IPS-11a (cell line): ENCODE measurements around the gene PRKG1.
"Not testable (repeated sequence)": the region's sequence is repeated elsewhere in the genome, so short reads cannot be mapped to it uniquely, and the experiment has no call there.

Experiments used
- H3K4me3 ChIP-seq: one replicate; pipeline ENCODE4 v1.5.1; 2013; ENCODE audit warnings: low read depth, low read length, control low read depth

Gene PRKG1

GRCh38 chr10:51718804-51719291 is 644.6 kb downstream of the PRKG1 start:
- H3K4me3 ChIP-seq, result no peak overlapping the region

GRCh38 chr10:51724038-51724437 is 649.8 kb downstream of the PRKG1 start:
- no peak overlapping the region for H3K4me3 ChIP-seq

DNA sequence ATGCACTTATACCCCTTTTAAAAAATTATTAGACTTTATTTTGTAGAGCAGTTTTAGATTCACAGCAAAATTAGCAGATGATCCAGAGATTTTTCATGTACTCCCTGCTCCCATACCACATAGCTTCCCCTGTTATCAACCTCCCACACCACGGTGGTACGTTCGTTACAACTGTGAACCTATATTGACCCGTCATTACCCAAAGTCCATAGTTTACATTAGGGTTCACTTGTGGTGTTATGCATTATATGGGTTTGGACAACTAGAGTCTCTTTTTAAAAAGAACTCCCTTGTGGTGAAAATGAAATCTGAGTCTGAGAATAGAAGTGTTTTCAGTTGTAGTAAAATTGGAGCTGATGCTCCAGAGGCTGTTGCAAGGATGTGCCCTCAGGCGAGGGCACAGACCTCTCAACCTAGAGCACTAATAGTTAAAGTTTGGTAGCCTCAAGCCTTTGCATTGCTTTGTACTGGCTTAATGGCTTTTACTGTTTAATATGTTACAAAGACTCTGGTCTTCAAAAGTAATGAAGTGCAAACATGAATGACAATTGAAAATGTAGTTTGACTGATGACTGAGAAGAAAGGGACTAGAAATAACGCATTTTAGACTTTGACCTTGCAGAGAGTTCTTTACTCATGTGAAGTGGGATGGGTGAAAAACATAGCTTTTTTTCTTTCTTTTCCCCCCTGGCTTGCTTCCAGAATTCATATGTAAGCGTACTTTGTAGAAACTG is 655.7 kb downstream of the PRKG1 start:
- H3K4me3 ChIP-seq, result no peak overlapping the region

DNA sequence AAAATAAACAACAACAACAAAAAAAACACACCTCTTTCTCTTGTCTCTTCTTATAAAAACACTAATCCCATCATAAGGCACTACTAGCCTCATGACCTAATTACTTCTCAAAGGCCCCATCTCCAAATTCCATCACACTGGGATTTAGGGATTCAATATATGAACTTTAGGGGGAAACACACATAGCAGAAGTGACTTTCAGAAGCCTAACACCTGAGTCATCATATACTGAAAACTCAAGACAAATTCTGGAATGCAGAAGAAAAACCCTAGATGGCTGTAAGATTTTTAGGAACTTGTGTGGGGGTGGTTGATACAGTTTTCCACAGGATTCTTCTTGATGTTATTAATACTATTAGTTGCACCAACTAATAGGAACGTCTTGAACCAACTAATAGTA is 658.8 kb downstream of the PRKG1 start:
- H3K4me3 ChIP-seq, result no peak overlapping the region

GRCh38 chr10:51743146-51743545 is 668.9 kb downstream of the PRKG1 start:
- no peak overlapping the region for H3K4me3 ChIP-seq

DNA sequence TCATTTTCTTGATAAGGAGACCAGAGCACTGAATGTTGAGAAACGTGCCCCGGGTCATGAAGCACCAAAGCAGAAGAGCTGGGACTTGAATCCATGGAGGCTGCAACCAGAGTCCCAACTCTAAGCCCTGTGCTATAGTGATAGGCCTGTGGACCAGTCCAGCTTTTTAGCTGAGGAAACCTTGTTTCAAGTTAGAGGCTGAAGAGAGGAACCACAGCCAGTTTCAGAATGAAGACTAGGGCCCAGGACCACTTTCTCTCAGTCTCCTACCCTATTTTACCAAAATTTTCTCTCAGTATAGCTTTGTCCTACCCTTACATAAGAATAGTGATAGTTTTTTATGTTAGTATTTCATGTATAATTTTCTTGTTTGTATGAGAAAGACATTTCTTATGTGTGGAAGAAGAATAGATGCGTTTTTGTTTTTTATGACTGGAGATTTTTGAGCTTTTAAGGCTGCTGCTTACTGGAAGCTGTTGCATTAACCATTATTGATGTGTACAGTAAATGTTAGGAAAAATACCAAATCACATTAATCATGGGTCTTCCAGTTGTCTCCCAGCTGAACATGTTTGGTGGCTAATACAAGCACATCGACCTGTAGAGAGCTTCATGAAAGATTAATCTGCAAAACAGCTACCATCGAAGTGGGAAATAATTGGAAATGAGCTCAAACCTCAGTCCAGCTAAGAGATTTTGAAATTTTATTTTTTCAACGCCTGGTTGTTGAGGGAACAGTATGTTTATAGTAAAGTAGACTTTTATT is 670.1 kb downstream of the PRKG1 start:
- H3K4me3 ChIP-seq, result no peak overlapping the region

DNA sequence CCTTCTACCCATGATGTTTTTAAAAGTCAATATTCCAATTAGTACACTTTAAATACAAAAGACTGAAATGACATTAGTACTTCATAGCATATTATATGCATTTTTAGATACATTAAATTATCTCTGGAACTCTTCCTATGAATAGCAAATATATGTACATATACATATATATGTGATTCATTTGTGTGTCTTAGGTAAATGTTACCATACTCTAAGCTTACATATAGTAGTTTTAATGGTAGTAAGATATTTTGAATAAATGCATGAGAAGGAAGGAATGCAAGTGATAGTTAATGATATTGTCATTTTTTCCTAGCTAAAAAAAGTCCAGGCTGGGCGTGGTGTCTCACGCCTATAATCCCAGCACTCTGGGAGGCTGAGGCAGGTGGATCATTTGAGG is 671.1 kb downstream of the PRKG1 start:
- no peak overlapping the region for H3K4me3 ChIP-seq

GRCh38 chr10:51747216-51747615 is 672.9 kb downstream of the PRKG1 start:
- no peak overlapping the region for H3K4me3 ChIP-seq

DNA sequence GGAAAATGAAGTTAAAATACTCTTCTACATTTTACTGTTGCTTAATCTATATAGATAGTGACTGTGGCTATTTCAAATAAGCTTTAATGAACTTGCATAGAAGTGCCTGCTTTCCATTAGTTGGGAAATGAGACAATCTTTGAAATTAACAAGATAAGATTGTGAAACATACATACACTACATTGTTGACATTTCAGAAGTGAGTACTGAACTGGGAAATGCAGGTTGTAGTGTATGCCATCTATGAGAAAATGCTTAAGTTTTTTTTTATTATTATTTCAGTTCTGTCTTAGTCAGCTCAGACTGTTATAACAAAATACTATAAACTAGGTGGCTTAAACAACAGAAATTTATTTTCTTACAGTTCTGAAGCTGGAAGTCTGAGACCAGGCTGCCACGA is 674.7 kb downstream of the PRKG1 start:
- no peak overlapping the region for H3K4me3 ChIP-seq

DNA sequence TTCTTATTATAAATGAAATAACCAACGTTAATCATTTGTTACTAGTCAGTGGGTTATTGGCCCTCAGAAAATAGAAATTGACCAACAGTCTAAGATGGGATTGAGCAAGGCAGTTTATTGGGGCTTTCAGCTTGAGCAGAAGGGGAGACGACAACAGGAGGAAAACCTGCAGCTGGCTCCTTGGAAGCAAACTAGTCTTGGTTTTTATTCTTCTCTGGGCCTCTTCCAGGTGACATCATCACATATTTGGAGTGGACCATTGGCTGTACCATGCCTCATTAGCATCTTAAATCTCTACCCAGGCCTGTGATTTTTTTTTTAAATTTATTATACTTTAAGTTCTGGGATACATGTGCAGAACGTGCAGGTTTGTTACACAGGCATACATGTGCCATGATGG is 684.1 kb downstream of the PRKG1 start:
- H3K4me3 ChIP-seq, result no peak overlapping the region

GRCh38 chr10:51758838-51759237 is 684.6 kb downstream of the PRKG1 start:
- H3K4me3 ChIP-seq, result not testable (repeated sequence)

DNA sequence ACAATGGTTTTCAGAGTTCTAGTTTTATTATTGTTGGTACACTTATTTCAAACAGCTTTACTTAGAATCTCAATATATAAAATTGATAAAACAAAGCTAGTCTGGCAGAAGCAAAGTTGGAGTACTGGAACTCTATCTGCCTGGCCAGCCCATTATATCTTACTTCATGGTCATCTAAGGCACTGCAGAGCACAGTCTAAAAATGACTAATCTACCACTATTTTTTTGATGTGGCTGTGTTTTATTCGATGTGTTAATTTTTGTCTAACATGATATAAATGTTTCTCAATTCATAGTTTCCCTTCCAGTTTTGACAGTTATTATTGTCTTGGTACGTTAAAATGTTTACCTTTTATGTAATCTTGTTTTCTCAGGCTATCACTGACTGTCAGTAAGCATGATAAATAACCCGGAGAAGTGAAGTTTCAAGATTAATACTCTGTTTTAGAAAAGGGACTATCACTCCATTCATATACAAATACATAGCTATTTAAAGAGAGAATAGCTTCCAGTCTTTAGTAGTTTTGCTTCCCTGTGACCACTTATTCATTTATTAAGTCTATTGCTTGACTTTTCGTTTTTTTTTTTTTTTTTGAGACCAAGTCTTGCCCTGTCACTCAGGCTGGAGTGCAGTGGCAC is 685.7 kb downstream of the PRKG1 start:
- H3K4me3 ChIP-seq, result no peak overlapping the region

DNA sequence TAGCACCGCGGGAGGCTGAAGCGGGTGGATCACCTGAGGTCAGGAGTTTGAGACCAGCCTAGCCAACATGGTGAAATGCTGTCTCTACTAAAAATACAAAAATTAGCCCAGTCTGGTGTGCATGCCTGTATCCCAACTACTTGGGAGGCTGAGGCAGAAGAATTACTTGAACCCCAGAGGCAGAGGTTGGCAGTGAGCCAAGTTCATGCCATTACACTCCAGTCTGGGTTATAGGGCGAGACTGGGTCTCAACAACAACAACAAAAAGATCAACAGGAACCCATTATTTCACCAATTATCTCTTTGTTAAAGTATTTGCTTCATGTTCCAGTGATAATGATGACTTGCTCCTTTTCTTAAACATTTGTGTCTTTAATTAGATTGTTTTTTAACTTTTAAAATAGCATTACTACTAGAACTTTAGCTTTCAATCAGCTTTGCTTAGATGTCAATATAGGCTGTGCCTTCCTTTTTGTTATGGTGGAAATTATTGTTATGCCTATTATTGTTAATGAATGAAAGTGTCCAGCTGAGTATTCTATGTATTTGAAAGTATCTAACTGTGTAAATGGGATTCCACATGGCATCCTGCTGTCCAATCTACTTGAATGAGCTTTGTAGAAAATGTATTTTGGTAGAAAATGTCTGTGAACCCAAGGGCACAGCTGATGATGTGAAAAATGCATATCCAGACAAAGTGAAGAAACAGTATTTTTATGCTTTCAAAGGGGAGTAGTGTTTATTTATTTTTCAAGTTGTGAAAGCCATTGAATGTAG is 686.8 kb downstream of the PRKG1 start:
- H3K4me3 ChIP-seq, result no peak overlapping the region

- H3K4me3 ChIP-seq, result no peak overlapping the region
Observed at GRCh38 chr10:51763746-51764145, 689.5 kb downstream of the PRKG1 start.

DNA sequence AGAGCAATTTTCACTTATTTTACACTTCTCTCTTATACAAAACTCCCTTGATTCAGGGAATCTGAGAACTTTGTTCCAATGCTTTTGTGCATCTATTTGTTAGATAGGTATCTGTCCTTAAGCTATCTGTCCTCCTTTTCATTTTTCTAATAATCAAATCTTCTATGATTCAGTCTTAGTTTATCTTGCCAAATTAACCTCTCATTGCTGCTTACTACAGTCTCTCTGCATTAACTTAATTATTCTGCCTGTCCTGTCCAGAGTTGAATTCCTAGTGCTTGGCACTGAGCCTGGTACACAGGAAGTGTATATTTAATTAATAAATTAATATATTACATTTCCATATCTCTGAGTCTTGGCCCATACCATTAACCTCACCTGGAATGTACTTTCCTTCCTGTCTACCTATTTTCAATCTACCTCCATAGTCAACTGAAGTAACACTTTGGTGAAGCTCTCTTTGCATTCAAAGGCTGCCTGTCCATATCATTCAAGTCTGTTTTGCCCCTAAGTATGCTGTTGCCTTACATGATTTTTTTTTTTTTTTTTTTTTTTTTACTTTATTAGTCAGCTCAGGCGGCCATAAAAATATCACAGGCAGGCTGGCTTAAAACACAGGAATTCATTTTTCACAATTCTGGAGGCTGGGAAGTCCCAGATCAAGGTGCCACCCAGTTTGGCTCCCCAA is 691.1 kb downstream of the PRKG1 start:
- no peak overlapping the region for H3K4me3 ChIP-seq

GRCh38 chr10:51766423-51767102 is 692.3 kb downstream of the PRKG1 start:
- H3K4me3 ChIP-seq, result no peak overlapping the region

- H3K4me3 ChIP-seq, result no peak overlapping the region
Observed at GRCh38 chr10:51767103-51767763, 692.9 kb downstream of the PRKG1 start.

DNA sequence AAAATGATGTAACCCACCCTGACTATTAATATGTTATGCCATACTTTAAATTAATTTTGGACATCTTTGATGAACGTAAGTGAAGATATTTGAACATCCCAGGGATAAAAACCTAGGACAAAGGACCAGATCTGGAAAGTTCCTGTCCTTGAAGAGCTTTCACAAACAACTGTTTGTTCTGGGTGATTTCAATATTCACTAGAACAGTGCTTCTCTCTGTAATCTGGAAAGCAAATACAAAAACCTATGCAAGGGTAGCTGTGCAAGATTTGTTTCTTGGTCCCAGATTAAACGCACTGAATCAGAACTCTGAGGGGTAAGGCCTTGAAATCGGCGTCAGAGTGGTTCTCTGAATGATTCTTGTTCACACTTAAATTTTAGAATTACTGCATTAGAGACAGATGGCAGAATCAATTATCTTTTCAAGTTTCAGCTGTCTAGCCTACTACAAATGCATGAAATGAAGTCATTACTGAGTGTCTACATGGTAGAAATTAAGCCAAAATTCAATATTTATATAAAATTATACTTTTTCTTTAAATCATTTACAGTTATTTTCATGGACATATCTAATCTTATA is 694.7 kb downstream of the PRKG1 start:
- H3K4me3 ChIP-seq, result no peak overlapping the region

DNA sequence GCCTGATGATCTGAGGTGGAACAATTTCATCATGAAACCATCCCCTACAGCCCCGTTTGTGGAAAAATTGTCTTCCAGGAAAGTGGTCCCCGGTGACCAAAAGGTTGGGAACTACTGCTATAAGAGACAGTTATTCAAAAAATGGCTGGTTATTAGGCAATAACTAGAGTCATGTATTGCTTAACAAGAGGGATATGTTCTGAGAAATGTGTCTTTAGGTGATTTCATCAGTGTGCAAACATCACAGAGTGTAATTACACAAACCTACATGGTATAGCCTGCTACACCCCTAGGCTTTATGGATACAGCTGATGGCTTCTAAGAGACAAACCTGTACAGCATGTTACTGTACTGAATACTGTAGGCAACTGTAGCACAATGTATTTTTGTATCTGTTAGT is 696.4 kb downstream of the PRKG1 start:
- no peak overlapping the region for H3K4me3 ChIP-seq
